Nucleus accumbens (tissue), 56 donors: ENCODE results near the gene ARL3.
A peak's percentile ranks its signal among the peaks of the same experiment; 100 is the strongest.
"Not testable (repeated sequence)": the region's sequence is repeated elsewhere in the genome, so short reads cannot be mapped to it uniquely, and the experiment has no call there.

Experiments used
- DNase-seq, 56 donors: peaks; one replicate each; lab custom pipeline; 2025; lab: John Stamatoyannopoulos, UW

The ARL3 gene

GRCh38 chr10:102740229-102740628 lies 26.0 kb upstream of the ARL3 start:
- no peak for DNase-seq

DNA sequence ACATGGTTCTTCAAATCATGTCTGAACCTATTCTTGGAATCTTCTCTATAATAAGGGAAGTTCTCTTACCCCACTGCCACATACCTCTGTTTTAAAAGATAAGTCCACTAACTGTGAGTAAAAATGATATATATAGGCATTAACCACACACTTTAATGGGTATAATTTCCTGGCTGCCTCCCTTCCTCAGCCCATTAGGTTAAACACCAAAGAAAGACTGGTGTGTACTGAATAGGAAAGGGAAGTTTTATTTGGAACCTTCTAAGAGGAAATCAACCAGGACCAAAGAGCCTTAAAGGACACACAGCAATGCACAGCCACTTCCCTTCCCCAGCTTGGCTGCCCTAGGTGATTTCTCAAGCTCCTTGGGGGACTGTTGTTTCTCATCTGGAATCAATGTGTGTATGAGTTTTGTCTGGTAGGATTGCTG lies 24.5 kb upstream of the ARL3 start:
- DNase-seq, result no peak

- no peak for DNase-seq
Measured at GRCh38 chr10:102735065-102735562, 20.9 kb upstream of the ARL3 start.

DNA sequence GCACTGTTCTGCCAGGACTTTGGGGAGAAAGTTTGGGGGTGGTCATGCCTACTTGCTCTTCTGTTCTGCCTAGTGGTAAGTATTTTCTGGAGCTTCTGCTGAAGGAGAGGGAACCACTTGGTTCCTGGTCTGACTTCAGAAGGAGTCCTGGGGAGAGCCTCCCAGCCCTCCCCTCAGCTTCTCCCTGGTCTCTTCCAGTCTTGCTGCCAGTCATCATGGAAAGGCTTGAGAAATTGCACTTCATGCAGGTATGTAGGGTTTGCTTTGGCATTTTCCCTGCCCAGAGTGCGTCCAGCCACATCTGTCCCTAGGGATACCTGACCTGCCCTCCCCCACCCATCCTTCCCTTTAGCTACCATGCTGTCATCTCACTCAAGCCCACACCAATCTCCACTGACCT lies 18.5 kb upstream of the ARL3 start:
- no peak for DNase-seq

GRCh38 chr10:102731222-102731800 lies 17.1 kb upstream of the ARL3 start:
- DNase-seq, result no peak

GRCh38 chr10:102729029-102730026 lies 15.1 kb upstream of the ARL3 start:
- DNase-seq, result peak in 53 of 56 donors; percentile 9 to 90 (median 66)

DNA sequence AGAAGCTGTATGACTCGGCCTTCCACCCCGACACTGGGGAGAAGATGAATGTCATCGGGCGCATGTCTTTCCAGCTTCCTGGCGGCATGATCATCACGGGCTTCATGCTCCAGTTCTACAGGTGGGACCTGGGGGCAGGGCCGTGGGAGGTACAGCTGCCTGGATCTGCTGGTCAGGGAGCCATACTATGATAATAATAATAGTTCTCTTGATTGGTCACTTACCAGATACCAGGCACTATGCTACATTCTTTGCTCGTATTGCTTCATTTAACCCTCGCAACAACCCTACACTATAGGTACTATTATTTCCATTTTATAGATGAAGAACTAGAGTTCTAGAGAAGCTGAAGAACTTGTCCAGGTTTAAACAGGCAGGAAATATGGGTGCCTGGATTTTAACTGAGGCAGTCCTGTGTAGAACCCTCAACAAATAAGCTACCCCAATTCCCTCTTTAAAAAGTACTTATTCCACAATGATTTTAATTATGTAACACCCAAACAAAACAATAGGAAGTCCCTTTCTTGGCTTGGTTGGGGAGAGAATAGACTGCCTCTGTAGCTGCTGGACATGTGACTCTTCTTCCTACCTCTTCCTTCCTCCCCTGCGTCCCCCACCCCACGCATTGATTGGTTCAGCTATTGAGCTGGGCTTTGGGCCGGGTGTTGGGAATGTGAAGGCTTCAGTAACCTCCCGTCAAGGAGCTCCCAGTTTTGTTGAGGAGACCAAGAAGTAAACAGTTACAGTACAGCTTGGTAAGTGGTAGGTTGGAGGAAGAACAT lies 13.0 kb upstream of the ARL3 start:
- DNase-seq, result peak in 1 of 56 donors; percentile 4

- DNase-seq, result peak in 3 of 56 donors; percentile 6 to 17 (median 13)
Measured at GRCh38 chr10:102726274-102726673, 12.1 kb upstream of the ARL3 start.

- no peak for DNase-seq
Measured at GRCh38 chr10:102723989-102724388, 9.8 kb upstream of the ARL3 start.

- DNase-seq, result no peak
Measured at GRCh38 chr10:102721954-102722353, 7.8 kb upstream of the ARL3 start.

DNA sequence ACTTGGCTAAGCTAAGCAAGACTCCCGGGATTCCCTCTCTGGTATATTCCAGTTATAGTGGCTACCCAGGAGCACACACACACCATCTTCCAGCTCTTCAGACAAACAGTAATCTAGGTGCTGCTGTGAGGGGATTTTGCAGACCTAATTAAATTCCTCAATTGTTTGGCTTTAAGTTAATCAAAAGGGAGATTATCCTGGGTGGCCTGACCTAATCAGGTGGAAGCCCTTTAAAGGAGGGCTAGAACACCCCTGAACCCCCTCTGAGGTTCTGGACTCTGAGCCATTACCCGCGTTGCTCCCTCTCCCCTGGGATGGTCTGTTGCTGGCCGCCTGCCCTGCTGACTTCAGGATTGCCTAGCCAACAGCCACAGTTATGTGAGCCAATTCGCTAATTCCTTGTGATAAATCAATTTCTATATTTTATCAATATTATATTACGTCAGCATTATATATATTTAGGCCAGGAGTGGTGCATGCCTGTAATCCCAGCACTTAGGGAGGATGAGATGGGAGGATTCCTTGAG lies 6.6 kb upstream of the ARL3 start:
- DNase-seq, result no peak

- DNase-seq, result no peak
Measured at GRCh38 chr10:102720337-102720736, 6.1 kb upstream of the ARL3 start.

DNA sequence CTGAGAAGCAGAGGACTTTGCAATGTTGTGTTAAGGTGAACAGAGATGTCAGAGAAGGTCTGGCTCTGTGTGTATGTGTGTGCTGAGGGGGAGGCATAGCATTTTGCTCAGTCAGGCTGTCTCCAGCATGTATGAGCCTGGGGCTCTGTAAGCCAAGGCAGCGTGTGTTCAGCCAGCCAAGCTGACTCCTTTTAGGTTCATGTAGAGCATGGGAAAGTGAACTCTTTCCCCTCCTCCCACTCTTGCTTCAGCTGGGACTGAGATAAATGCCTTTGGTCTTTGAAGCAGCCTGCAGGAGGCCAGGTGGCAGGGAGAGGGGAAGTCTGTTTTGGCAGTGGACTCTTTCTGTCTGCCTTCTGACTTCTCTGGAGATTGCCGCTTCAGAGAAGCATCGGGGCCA lies 4.0 kb upstream of the ARL3 start:
- DNase-seq, result no peak

DNA sequence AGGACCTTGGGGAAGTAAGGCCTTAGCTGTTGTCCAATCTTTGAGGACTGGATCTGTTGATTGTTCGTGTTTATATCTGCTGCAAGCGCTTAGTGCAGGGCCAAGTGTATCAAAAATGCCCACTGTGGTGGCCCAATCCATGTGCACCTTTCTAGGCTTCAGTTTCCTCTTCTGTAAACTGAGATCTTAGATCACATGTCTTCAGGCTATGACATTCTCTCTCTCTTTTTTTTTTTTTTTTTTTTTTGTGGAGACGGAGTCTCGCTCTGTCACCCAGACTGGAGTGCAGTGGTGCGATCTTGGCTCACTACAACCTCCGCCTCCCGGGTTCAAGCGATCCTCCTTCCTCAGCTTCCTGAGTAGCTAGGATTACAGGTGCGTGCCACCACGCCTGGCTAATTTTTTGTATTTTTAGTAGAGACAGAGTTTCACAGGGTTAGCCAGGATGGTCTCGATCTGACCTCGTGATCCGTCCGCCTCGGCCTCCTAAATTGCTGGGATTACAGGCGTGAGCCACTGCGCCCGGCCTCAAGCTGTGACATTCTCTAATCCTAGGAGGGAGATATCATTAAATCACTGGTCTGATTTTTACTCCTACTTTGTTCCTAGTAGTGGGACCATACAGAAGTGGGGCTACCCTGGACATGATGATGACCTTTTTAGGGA lies 2.8 kb upstream of the ARL3 start:
- not testable (repeated sequence) for DNase-seq

- DNase-seq, result no peak
Measured at GRCh38 chr10:102715880-102716279, 1.7 kb upstream of the ARL3 start.

DNA sequence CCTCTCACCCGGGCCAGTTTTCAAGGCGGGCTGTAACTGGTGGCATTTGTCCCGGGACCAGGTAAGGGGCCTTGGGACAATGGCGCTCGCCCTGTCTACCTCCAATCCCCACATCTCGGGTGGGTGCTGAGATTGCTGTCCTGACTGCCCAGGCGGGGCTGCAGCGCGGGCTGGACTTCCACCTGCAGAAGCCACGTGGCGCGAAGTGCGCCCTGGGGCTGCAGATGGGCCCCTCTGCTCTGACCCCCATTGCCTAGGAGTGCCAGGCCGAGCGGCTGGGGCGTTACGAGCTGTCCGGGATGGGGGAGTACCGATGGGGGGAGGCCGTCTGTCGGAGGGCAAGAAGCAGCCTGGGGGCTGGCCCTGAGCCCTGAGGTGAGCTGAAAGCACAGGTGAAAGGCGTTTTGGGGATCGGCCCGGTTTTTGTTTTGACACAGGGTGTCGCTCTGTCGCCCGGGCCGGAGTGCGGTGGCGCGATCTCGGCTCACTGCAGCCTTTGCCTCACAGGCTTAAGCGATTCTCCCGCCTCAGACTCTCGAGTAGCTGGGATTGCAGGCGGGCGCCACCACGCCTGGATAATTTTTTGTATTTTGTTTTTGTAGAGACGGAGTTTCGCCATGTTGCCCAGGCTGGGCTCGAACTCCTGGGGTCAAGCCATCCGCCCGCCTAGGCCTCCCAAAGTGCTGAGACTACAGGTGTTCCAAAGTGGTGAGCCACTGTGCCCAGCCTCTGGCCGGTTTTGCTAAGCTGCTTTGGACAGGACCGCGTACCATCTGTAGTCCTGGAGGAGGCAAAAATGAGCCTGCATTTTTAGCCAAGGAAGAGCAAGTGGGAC lies 641 bp upstream of the ARL3 start, which contains the start of gene SFXN2:
SFXN2 (plus strand) TSS at position 16 of the 835 bp plus-strand sequence. CDS start 12,001 bp downstream, outside the sequence.
- DNase-seq, result peak in 12 of 56 donors; percentile 23 to 60 (median 51)

GRCh38 chr10:102713539-102713813 lies 721 bp downstream of the ARL3 start:
- peak in 2 of 56 donors; percentile 68 for DNase-seq

DNA sequence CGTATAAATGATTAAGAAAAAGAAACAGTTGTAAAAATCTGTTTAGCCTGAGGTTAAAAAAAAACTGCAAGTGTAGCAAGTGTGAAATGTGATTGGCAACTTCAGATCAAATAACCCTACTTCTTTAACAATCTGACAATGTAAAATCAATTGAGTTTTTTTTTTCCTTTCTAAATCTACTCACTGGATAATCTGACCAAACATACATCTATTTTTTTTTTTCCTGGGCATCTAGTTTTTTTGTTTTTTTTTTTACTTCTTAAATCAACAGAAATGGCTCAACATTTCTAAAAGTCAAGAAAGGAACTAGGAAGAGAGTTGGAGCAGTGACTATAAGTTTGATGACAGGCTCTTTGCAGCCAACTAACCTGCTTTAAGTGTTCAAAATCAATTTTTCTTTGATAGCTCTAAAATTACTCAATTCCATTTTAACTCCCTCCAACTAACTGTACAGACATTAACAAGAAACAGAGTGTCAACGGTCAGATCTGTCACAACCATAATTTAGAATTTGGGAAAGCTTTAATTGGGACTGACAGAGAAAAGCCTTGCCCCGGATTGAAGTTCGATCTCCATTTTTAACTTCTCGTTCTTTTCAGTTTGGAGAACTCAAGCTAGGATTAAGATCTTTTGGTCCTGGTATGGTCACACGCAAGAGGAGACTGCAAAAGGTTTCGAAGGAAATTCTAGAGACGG lies 1.2 kb downstream of the ARL3 start:
- no peak for DNase-seq
